Superior temporal gyrus (tissue), 1 donor: ENCODE results near the gene ACOT11.
A peak's percentile ranks its signal among the peaks of the same experiment; 100 is the strongest.

ENCODE experiments used
- DNase-seq: peaks from one replicate; pipeline ENCODE4 v3.0.0-alpha.2; 2016; ENCODE audit errors: extremely low spot score

The ACOT11 gene

GRCh38 chr1:54564312-54565112 is 16.5 kb downstream of the ACOT11 start:
- DNase-seq = no peak

- DNase-seq = no peak
Observed at GRCh38 chr1:54565113-54565501, 17.1 kb downstream of the ACOT11 start.

- DNase-seq = no peak
Observed at GRCh38 chr1:54566438-54567141, 18.6 kb downstream of the ACOT11 start.

- DNase-seq = no peak
Observed at GRCh38 chr1:54567961-54568360, 19.9 kb downstream of the ACOT11 start.

GRCh38 chr1:54569339-54569738 is 21.3 kb downstream of the ACOT11 start:
- DNase-seq = no peak

GRCh38 chr1:54570161-54570560 is 22.1 kb downstream of the ACOT11 start:
- no peak for DNase-seq

- DNase-seq = no peak
Observed at GRCh38 chr1:54571326-54571725, 23.3 kb downstream of the ACOT11 start.

GRCh38 chr1:54571803-54572541 is 23.9 kb downstream of the ACOT11 start:
- no peak for DNase-seq

- no peak for DNase-seq
Observed at GRCh38 chr1:54572542-54572850, 24.5 kb downstream of the ACOT11 start.

- no peak for DNase-seq
Observed at GRCh38 chr1:54574158-54574778, 26.2 kb downstream of the ACOT11 start.

GRCh38 chr1:54575161-54575560 is 27.1 kb downstream of the ACOT11 start:
- no peak for DNase-seq

- no peak for DNase-seq
Observed at GRCh38 chr1:54575605-54576290, 27.7 kb downstream of the ACOT11 start.

- DNase-seq = no peak
Observed at GRCh38 chr1:54577612-54578011, 29.6 kb downstream of the ACOT11 start.

- no peak for DNase-seq
Observed at GRCh38 chr1:54579337-54579781, 31.3 kb downstream of the ACOT11 start.

- DNase-seq = no peak
Observed at GRCh38 chr1:54580856-54581550, 33.0 kb downstream of the ACOT11 start.

- DNase-seq = peak; percentile 60
Observed at GRCh38 chr1:54581621-54582035, 33.6 kb downstream of the ACOT11 start.

- DNase-seq = no peak
Observed at GRCh38 chr1:54582566-54583306, 34.7 kb downstream of the ACOT11 start.

GRCh38 chr1:54583307-54583686 is 35.3 kb downstream of the ACOT11 start:
- no peak for DNase-seq

- no peak for DNase-seq
Observed at GRCh38 chr1:54583871-54584270, 35.8 kb downstream of the ACOT11 start.

- DNase-seq = no peak
Observed at GRCh38 chr1:54584575-54584974, 36.5 kb downstream of the ACOT11 start.
